Measurements from ENCODE around the gene GCNA.

The GCNA gene

DNA sequence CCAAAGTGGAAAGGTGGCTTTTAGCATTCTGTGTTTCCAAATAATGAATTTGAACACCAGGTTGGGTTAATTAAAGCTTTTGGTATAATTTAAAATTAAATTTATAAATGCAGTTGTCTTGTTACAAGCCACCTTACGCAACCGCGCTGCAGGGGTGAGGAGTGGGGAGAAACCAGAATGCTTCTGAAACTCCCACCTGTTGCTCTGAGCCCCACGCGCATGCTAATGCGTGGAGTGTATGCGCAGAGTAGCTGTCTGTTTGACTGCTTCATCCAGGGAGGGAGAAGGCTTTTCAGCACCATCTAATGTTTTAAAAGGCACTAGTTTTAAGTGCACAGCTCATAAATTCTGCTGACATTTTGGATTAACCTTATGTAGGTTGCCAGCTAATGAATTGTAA is 32.9 kb upstream of the GCNA start:
- H2AFZ ChIP-seq, result no peak overlapping the region
- no peak overlapping the region for H3K27ac ChIP-seq
- no peaks in the 10 kb centered on the region for H3K36me3 ChIP-seq (ENCODE audit: control insufficient read depth, insufficient read depth, low read length)
- H3K79me2 ChIP-seq, result peaks cover 19% of the 10 kb centered on the region
- H3K9me3 ChIP-seq (ENCODE audit: control insufficient read depth, low read length), result no peaks in the 10 kb centered on the region
- TF ChIP-seq, protein P1, sequence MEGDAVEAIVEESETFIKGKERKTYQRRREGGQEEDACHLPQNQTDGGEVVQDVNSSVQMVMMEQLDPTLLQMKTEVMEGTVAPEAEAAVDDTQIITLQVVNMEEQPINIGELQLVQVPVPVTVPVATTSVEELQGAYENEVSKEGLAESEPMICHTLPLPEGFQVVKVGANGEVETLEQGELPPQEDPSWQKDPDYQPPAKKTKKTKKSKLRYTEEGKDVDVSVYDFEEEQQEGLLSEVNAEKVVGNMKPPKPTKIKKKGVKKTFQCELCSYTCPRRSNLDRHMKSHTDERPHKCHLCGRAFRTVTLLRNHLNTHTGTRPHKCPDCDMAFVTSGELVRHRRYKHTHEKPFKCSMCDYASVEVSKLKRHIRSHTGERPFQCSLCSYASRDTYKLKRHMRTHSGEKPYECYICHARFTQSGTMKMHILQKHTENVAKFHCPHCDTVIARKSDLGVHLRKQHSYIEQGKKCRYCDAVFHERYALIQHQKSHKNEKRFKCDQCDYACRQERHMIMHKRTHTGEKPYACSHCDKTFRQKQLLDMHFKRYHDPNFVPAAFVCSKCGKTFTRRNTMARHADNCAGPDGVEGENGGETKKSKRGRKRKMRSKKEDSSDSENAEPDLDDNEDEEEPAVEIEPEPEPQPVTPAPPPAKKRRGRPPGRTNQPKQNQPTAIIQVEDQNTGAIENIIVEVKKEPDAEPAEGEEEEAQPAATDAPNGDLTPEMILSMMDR (IDR thresholded peaks at IDR 0.05), result no peak
- H3K9ac ChIP-seq, result no peak overlapping the region
- H3K27me3 ChIP-seq (ENCODE audit: control insufficient read depth, insufficient read depth, low read length), result no peaks in the 10 kb centered on the region
- no peak overlapping the region for H3K4me3 ChIP-seq (ENCODE audit: low read depth, low read length)
- no peaks in the 10 kb centered on the region for H3K4me1 ChIP-seq
- H3K4me2 ChIP-seq (ENCODE audit: low read length), result no peak overlapping the region

DNA sequence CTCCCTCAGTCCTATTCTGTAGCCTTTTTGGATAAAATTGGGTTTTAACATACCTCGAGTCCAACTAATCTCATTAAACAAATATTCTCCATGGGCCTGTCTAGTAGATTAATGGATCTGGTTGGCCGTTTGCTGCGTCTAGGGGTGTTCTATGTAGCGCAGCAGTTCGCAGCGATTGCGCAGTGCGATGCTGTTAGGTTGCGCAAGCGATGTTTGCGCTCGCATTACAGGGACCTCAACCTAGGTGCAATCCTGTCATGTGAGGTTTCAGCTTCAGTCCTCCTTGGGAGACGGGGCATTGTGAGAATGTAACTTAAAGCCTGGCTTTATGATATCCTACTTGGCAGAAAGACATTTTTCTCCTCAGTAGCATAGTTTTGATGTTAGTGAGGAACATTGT is 31.4 kb upstream of the GCNA start:
- no peaks in the 10 kb centered on the region for H3K27me3 ChIP-seq (ENCODE audit: control insufficient read depth, insufficient read depth, low read length)
- H3K36me3 ChIP-seq (ENCODE audit: control insufficient read depth, insufficient read depth, low read length), result no peaks in the 10 kb centered on the region
- no peak overlapping the region for H3K9ac ChIP-seq
- no peak overlapping the region for H2AFZ ChIP-seq
- no peak overlapping the region for H3K4me2 ChIP-seq (ENCODE audit: low read length)
- H3K4me1 ChIP-seq, result no peaks in the 10 kb centered on the region
- H3K9me3 ChIP-seq (ENCODE audit: control insufficient read depth, low read length), result no peaks in the 10 kb centered on the region
- peaks cover 17% of the 10 kb centered on the region for H3K79me2 ChIP-seq
- TF ChIP-seq, protein P1 (IDR thresholded peaks at IDR 0.05), result no peak
- no peak overlapping the region for H3K4me3 ChIP-seq (ENCODE audit: low read depth, low read length)
- no peak overlapping the region for H3K27ac ChIP-seq

DNA sequence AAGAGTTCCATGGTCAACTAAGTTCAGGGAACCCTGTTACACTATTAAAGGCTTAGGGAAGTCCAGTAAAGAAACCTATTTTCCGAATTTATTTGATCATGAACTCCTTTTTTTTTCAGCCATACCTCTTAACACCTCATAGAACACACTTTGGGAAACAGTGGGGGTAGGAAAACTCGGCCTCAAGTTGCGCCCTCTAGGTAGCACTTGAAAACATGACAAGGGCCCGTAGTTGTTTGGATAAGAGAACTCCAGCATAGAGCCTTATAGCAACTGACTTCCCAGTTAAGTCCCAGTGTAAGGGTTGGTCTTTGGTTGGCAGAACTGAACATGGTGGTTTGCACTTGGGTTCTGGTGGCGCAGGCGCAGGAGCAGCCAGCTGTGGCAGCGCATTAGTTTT is 30.9 kb upstream of the GCNA start:
- no peaks in the 10 kb centered on the region for H3K27me3 ChIP-seq (ENCODE audit: control insufficient read depth, insufficient read depth, low read length)
- no peak overlapping the region for H3K27ac ChIP-seq
- H3K79me2 ChIP-seq, result peaks cover 17% of the 10 kb centered on the region
- no peak overlapping the region for H3K4me2 ChIP-seq (ENCODE audit: low read length)
- no peak overlapping the region for H3K9ac ChIP-seq
- TF ChIP-seq, protein P1 (IDR thresholded peaks at IDR 0.05), result no peak
- H3K36me3 ChIP-seq (ENCODE audit: control insufficient read depth, insufficient read depth, low read length), result no peaks in the 10 kb centered on the region
- H3K4me1 ChIP-seq, result no peaks in the 10 kb centered on the region
- H2AFZ ChIP-seq, result no peak overlapping the region
- H3K9me3 ChIP-seq (ENCODE audit: control insufficient read depth, low read length), result no peaks in the 10 kb centered on the region
- no peak overlapping the region for H3K4me3 ChIP-seq (ENCODE audit: low read depth, low read length)

DNA sequence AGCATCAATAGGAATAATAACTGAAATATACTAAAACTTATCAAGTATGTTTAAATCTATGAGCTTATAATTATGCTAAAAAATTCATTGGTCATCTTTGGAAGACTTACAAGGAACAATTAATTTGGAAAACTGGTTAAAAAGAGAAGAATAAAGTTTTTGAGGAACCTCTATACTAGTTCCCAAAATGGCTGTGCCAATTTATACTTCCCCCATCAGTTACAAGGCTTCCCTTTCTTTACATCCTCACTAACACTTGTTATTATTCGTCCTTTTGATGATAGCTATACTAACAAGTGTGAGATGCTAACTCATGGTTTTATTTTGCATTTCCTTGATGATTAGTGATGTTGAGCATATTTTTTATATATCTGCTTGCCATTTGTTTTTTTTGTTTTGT is 28.3 kb upstream of the GCNA start:
- no peak overlapping the region for H3K4me3 ChIP-seq (ENCODE audit: low read depth, low read length)
- H3K4me2 ChIP-seq (ENCODE audit: low read length), result no peak overlapping the region
- TF ChIP-seq, protein P1 (IDR thresholded peaks at IDR 0.05), result no peak
- no peak overlapping the region for H2AFZ ChIP-seq
- H3K9me3 ChIP-seq (ENCODE audit: control insufficient read depth, low read length), result no peaks in the 10 kb centered on the region
- peaks cover 9% of the 10 kb centered on the region for H3K79me2 ChIP-seq
- H3K27me3 ChIP-seq (ENCODE audit: control insufficient read depth, insufficient read depth, low read length), result no peaks in the 10 kb centered on the region
- no peaks in the 10 kb centered on the region for H3K4me1 ChIP-seq
- no peak overlapping the region for H3K9ac ChIP-seq
- no peak overlapping the region for H3K27ac ChIP-seq
- H3K36me3 ChIP-seq (ENCODE audit: control insufficient read depth, insufficient read depth, low read length), result no peaks in the 10 kb centered on the region

DNA sequence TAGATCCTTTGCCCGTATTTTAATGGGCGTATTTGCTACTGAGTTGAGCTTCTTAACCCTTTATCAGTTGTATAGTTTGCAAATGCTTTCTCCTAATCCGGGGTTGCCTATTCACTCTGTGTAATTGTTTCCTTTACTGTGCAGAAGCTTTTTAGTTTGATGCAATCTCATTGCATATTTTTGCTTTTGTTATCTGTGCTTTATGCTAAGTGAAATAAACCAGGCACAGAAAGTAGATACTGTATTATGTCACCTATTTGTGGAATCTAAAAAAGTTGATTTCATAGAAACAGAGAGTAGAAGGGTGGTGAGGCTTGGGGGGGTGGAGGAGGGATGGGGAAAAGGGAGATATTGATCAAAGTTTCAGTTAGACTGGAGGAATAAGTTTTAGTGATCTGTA is 27.7 kb upstream of the GCNA start:
- no peaks in the 10 kb centered on the region for H3K27me3 ChIP-seq (ENCODE audit: control insufficient read depth, insufficient read depth, low read length)
- TF ChIP-seq, protein P1 (IDR thresholded peaks at IDR 0.05), result no peak
- H3K9ac ChIP-seq, result no peak overlapping the region
- H3K4me1 ChIP-seq, result no peaks in the 10 kb centered on the region
- no peak overlapping the region for H2AFZ ChIP-seq
- no peak overlapping the region for H3K4me3 ChIP-seq (ENCODE audit: low read depth, low read length)
- H3K27ac ChIP-seq, result no peak overlapping the region
- H3K4me2 ChIP-seq (ENCODE audit: low read length), result no peak overlapping the region
- no peaks in the 10 kb centered on the region for H3K9me3 ChIP-seq (ENCODE audit: control insufficient read depth, low read length)
- peaks cover 12% of the 10 kb centered on the region for H3K79me2 ChIP-seq
- no peaks in the 10 kb centered on the region for H3K36me3 ChIP-seq (ENCODE audit: control insufficient read depth, insufficient read depth, low read length)
